ENCODE results near the gene SYT14. TPM values are rescaled to one million over a fixed set of nuclear protein-coding genes. Genes with fewer than 3 reads are reported as not detected.
A peak's percentile ranks its signal among the peaks of the same experiment; 100 is the strongest.

SYT14 gene
- total RNA-seq, 4 donors from 2014 or later, result 0.11 to 0.42 (median 0.15) TPM

DNA sequence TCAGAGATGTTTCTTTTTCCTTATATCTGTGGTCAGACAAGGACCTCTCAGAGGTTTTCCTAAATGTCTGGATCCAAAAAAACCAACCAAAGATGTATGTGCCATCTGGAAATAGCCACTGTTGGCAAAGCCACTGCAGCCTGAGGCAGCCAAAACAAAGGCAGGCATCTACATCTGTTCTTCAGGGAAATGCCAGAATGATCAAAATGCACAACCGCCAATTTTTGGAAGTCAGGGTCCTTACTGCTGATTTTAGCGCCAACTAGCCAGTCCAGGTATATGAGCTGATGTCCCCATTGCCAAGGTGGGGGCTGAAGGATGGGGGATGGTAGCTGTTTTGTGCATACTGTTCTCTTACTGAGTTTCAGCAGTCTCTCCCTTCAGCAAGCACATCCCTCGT lies 45.9 kb downstream of the SYT14 start:
- Histone ChIP-seq H3K4me3 (no peak overlapping the region), H3K36me3 (no peaks in the 10 kb centered on the region), H3K27me3 (peaks cover 0 to 9% (median 0%) of the 10 kb centered on the region in 4 donors), H3K27ac (replicated peaks in 1 of 4) (no peak overlapping the region), H3K4me1 (no peaks in the 10 kb centered on the region), H3K9me3 (peaks cover 0 to 5% (median 4%) of the 10 kb centered on the region in 4 donors)
- TF ChIP-seq EP300 (IDR thresholded peaks at IDR 0.05), result no peak
- no peak for TF ChIP-seq CTCF (IDR thresholded peaks at IDR 0.05)
- no peak for TF ChIP-seq POLR2A (IDR thresholded peaks at IDR 0.05; ENCODE audit: low read depth)
- no peak for TF ChIP-seq POLR2AphosphoS5 (IDR thresholded peaks at IDR 0.05)
- DNase-seq (ENCODE audit: extremely low spot score), result no peak
- WGBS, result 69% methylated on average over 3 of the region's 3 CpGs
- intact Hi-C loops (cut with DNase I), result no loop called here

DNA sequence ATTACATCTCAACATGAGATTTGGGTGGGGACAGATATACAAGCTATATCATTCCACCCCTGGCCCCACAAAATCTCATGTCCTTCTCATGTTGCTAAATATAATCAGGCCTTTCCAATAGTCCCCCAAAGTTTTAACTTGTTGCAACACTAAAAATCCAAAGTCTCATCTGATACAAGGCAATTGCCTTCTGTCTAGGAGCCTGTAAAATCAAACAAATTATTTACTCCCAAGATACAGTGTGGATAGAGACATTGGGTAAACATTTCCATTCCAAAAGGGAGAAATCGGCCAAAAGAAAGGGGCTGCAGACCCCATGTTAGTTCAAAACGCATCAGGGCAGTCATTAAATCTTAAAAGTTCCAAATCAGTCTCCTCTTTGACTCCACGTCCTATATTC lies 47.0 kb downstream of the SYT14 start:
- Histone ChIP-seq H3K9me3 (peaks cover 0 to 5% (median 4%) of the 10 kb centered on the region in 4 donors), H3K27me3 (peaks cover 0 to 9% (median 0%) of the 10 kb centered on the region in 4 donors), H3K4me1 (no peaks in the 10 kb centered on the region), H3K36me3 (no peaks in the 10 kb centered on the region), H3K27ac (replicated peaks in 1 of 4) (no peak overlapping the region), H3K4me3 (no peak overlapping the region)
- intact Hi-C loops (cut with DNase I), result loop anchor here (5.0 kb wide), 1 partner anchor 123 kb away; no protein-coding TSS in a partner anchor
- 89% methylated on average over 3 of the region's 3 CpGs for WGBS
- no peak for TF ChIP-seq POLR2A (IDR thresholded peaks at IDR 0.05; ENCODE audit: low read depth)
- TF ChIP-seq CTCF (IDR thresholded peaks at IDR 0.05), result no peak
- TF ChIP-seq EP300 (IDR thresholded peaks at IDR 0.05), result no peak
- TF ChIP-seq POLR2AphosphoS5 (IDR thresholded peaks at IDR 0.05), result no peak
- no peak for DNase-seq (ENCODE audit: extremely low spot score)

DNA sequence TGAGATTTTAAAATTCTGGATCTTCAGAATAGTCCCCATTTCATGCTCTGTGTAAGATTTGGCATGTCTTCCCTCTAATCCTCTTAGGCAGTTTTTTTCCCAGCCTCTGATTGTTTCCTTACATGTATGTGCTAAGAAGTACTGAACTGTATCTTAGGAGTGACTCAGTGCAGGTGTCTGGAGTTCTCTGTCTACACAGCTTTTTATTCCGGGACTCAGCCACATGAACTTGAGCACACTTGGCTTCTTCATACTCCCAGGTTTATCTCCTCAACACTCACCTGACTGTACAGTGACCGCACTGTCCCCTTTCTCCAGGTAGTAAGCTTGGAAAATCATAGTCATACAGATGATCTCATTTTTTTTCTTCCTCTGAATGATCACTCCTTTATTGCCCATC lies 50.7 kb downstream of the SYT14 start:
- no peak for DNase-seq (ENCODE audit: extremely low spot score)
- intact Hi-C loops (cut with DNase I), result loop anchor here (5.0 kb wide), 1 partner anchor 126 kb away; no protein-coding TSS in a partner anchor
- Histone ChIP-seq H3K9me3 (peaks cover 0 to 5% (median 4%) of the 10 kb centered on the region in 4 donors), H3K27me3 (peaks cover 0 to 22% (median 0%) of the 10 kb centered on the region in 4 donors), H3K36me3 (no peaks in the 10 kb centered on the region), H3K27ac (replicated peaks in 1 of 4) (no peak overlapping the region), H3K4me3 (no peak overlapping the region), H3K4me1 (no peaks in the 10 kb centered on the region)
- WGBS, result 77% methylated on average over 2 of the region's 2 CpGs
- no peak for TF ChIP-seq POLR2A (IDR thresholded peaks at IDR 0.05; ENCODE audit: low read depth)
- TF ChIP-seq CTCF (IDR thresholded peaks at IDR 0.05), result no peak
- no peak for TF ChIP-seq EP300 (IDR thresholded peaks at IDR 0.05)
- no peak for TF ChIP-seq POLR2AphosphoS5 (IDR thresholded peaks at IDR 0.05)

DNA sequence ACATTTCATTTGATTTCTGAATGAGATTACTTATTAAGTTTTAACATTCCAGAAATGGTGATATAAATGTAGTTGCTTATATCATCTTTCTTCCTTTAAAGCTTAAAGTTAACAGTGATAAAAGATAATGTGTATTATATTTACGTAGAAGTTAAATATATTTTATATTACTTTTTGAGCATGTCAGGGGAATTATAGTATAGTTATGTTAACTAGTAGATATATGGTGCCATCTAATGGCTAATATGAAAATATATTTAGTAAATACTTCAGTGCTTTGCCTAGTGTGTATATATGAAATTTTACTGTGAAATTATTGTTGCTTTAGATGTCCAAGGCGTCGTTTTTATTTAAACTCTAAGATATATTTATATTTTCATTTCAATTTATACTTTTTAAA lies 51.5 kb downstream of the SYT14 start:
- Histone ChIP-seq H3K27me3 (peaks cover 0 to 24% (median 0%) of the 10 kb centered on the region in 4 donors), H3K4me1 (no peaks in the 10 kb centered on the region), H3K9me3 (peaks cover 0 to 5% (median 4%) of the 10 kb centered on the region in 4 donors), H3K36me3 (no peaks in the 10 kb centered on the region), H3K4me3 (no peak overlapping the region), H3K27ac (replicated peaks in 1 of 4) (no peak overlapping the region)
- DNase-seq (ENCODE audit: extremely low spot score), result no peak
- peak in 2 of 3 experiments; percentile 19 to 30 for TF ChIP-seq CTCF (IDR thresholded peaks at IDR 0.05)
- no peak for TF ChIP-seq EP300 (IDR thresholded peaks at IDR 0.05)
- 37% methylated on average over 3 of the region's 3 CpGs for WGBS
- intact Hi-C loops (cut with DNase I), result loop anchor here (5.0 kb wide), 1 partner anchor 127 kb away; no protein-coding TSS in a partner anchor
